SW480 (cell line): ENCODE results near the gene PON3.

Source experiments
- DNase-seq: peaks from one replicate; pipeline ENCODE4 v3.0.0-alpha.2; 2016; ENCODE audit warnings: low spot score

Gene PON3

GRCh38 chr7:95396136-95397032, at the start of gene PON3:
PON3 (minus strand) TSS chr7:95396375; CDS start chr7:95396350, 25 bp downstream.
- DNase-seq, result no peak

- no peak for DNase-seq
These were observed 48.6 kb upstream of the PON3 start for GRCh38 chr7:95444796-95445195.

GRCh38 chr7:95441042-95441823, 45.1 kb upstream of the PON3 start:
- no peak for DNase-seq

GRCh38 chr7:95440394-95441038, 44.3 kb upstream of the PON3 start:
- DNase-seq, result peak; percentile 85

GRCh38 chr7:95436407-95436806, 40.2 kb upstream of the PON3 start:
- DNase-seq, result no peak

GRCh38 chr7:95435422-95435780, 39.2 kb upstream of the PON3 start:
- DNase-seq, result no peak

GRCh38 chr7:95434557-95435421, 38.6 kb upstream of the PON3 start, which contains the start of gene PON2:
PON2 (minus strand) TSS chr7:95435028; CDS start chr7:95434951, 77 bp downstream.
- DNase-seq, result peak; percentile 95

- DNase-seq, result no peak
These were observed 37.9 kb upstream of the PON3 start for GRCh38 chr7:95433952-95434556.

- no peak for DNase-seq
These were observed 37.0 kb upstream of the PON3 start for GRCh38 chr7:95433129-95433528.

GRCh38 chr7:95432606-95433005, 36.4 kb upstream of the PON3 start:
- no peak for DNase-seq

GRCh38 chr7:95430864-95431263, 34.7 kb upstream of the PON3 start:
- DNase-seq, result peak; percentile 88

GRCh38 chr7:95429241-95429990, 33.2 kb upstream of the PON3 start:
- DNase-seq, result no peak

- DNase-seq, result no peak
These were observed 31.8 kb upstream of the PON3 start for GRCh38 chr7:95427914-95428516.

- no peak for DNase-seq
These were observed 31.0 kb upstream of the PON3 start for GRCh38 chr7:95427166-95427565.

- no peak for DNase-seq
These were observed 29.5 kb upstream of the PON3 start for GRCh38 chr7:95425694-95426093.

- DNase-seq, result no peak
These were observed 28.5 kb upstream of the PON3 start for GRCh38 chr7:95424716-95425115.

GRCh38 chr7:95421847-95422444, 25.8 kb upstream of the PON3 start:
- no peak for DNase-seq

- no peak for DNase-seq
These were observed 25.0 kb upstream of the PON3 start for GRCh38 chr7:95421000-95421846.

- no peak for DNase-seq
These were observed 15.9 kb upstream of the PON3 start for GRCh38 chr7:95412075-95412474.
